Ishikawa (cell line): ENCODE data around the gene ZNF474.

Source experiments
- CEBPB ChIP-seq: IDR thresholded peaks from 2 replicates; pipeline ENCODE4 v1.6.1; 2012
- CREB1 ChIP-seq: IDR thresholded peaks from 2 replicates; pipeline ENCODE4 v1.6.1; 2012; ENCODE audit warnings: low read depth
- EGR1 ChIP-seq: IDR thresholded peaks from 2 replicates; pipeline ENCODE4 v1.6.1; 2012
- EP300 ChIP-seq: IDR thresholded peaks from 2 replicates; pipeline ENCODE4 v1.6.1; 2012; ENCODE audit warnings: borderline replicate concordance
- FOXM1 ChIP-seq: IDR thresholded peaks from 2 replicates; pipeline ENCODE4 v1.6.1; 2012; ENCODE audit warnings: low read depth, borderline replicate concordance
- NFIC ChIP-seq: IDR thresholded peaks from 2 replicates; pipeline ENCODE4 v1.6.1; 2012
- RAD21 ChIP-seq: IDR thresholded peaks from 2 replicates; pipeline ENCODE4 v1.6.1; 2012; ENCODE audit warnings: low read depth
- TAF1 ChIP-seq: IDR thresholded peaks from 2 replicates; pipeline ENCODE4 v1.6.1; 2012; ENCODE audit warnings: low read depth, mild to moderate bottlenecking
- TCF12 ChIP-seq: IDR thresholded peaks from 2 replicates; pipeline ENCODE4 v1.6.1; 2012; ENCODE audit warnings: low read depth
- TEAD4 ChIP-seq: IDR thresholded peaks from 2 replicates; pipeline ENCODE4 v1.6.1; 2012
- YY1 ChIP-seq: IDR thresholded peaks from 2 replicates; pipeline ENCODE4 v1.6.1; 2012; ENCODE audit warnings: low read depth
- ZBTB7A ChIP-seq: IDR thresholded peaks from 2 replicates; pipeline ENCODE4 v1.6.1; 2012; ENCODE audit warnings: low read depth
- TF ChIP-seq, protein P1 (sequence below): IDR thresholded peaks from 2 replicates; pipeline ENCODE4 v1.6.1; 2012
- TF ChIP-seq, protein P2 (sequence below): IDR thresholded peaks from 2 replicates; pipeline ENCODE4 v1.6.1; 2012
- TF ChIP-seq, protein P3 (sequence below): IDR thresholded peaks from 2 replicates; pipeline ENCODE4 v1.6.1; 2012; ENCODE audit warnings: low read depth, mild to moderate bottlenecking

Gene ZNF474

DNA sequence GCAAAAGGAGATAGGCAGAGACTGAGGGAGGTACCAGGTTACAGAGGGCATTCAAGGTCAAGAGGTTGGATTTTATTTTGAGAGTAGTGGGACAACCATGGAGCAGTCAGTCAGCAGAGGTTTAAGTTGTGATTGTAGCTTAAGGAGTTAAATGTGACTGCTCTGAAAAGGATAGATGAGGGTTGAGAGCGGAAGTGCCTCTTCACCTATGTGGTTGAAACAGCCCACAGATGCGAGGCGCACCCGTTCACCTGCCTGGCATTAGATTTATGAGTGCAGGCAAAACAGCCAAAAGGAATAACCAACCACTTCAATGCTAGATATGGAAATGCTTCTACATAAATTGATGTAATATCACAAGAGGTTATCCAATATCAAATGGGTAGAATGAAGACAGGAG lies 8.4 kb downstream of the ZNF474 start:
- TF ChIP-seq RAD21 (no peak), YY1 (no peak), EP300 (no peak), NFIC (no peak), TAF1 (no peak)

DNA sequence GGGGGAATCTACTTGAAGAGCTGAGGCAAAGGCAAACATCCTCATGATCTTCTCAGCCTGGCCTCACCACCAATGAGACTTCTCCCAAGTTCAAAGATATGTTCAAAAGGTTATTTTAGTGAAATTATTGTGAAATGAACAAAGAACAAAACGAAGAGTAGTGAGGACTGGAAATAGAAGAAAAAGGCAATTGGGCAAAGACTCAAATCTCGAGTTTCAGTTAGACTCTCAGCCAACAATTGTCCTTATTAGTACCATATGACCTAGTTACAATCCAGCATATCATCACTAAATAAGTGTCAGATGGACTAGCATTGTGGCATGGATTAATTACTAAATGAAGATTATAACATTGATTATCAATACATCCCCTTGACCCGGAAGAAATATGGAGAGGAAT lies 9.0 kb downstream of the ZNF474 start:
- TF ChIP-seq FOXM1 (no peak), TCF12 (no peak), CREB1 (no peak), EP300 (no peak), RAD21 (no peak), YY1 (no peak)
- TF ChIP-seq, protein P1, sequence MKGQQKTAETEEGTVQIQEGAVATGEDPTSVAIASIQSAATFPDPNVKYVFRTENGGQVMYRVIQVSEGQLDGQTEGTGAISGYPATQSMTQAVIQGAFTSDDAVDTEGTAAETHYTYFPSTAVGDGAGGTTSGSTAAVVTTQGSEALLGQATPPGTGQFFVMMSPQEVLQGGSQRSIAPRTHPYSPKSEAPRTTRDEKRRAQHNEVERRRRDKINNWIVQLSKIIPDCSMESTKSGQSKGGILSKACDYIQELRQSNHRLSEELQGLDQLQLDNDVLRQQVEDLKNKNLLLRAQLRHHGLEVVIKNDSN = no peak

DNA sequence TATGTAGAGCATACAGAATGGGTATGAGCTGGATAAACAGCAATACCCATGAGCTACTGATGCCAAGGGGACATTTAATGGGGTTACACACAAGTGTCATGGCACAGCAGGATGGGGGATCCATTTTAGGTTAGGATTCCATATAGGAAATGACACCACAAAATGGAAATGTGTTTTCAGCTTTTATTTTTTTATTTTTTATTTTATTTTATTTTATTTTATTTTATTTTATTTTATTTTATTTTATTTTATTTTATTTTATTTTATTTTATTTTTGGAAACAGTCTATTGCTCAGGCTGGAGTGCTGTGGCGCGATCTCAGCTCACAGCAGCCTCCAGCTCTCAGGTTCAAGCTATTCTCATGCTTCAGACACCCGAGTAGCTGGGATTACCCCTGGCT lies 11.6 kb downstream of the ZNF474 start:
- TF ChIP-seq TEAD4 = no peak
- no peak for TF ChIP-seq NFIC
- no peak for TF ChIP-seq TCF12
- no peak for TF ChIP-seq CREB1
- no peak for TF ChIP-seq TAF1
- TF ChIP-seq YY1 = no peak
- TF ChIP-seq, protein P2, sequence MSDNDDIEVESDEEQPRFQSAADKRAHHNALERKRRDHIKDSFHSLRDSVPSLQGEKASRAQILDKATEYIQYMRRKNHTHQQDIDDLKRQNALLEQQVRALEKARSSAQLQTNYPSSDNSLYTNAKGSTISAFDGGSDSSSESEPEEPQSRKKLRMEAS = no peak
- no peak for TF ChIP-seq EP300
- TF ChIP-seq RAD21 = no peak

DNA sequence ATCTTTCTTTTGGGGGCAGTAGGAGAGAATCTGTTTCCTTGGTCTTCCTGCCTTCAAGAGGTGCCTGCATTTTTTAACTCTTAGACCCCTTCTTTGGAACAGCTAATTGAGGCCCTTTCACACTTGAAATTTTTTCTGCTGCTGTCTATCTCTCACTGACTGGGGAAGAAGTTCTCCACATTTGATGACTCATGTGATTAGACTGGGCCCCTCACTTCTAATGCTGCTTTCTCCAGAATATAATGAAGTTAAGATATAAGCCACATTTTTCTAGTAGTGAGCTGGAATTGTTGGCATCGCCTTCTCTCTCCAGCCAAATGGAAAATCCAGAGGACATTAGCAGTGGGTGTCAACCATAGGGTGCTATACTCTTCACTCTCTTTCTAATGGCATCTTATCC lies 12.4 kb downstream of the ZNF474 start:
- no peak for TF ChIP-seq CEBPB
- TF ChIP-seq EGR1 = no peak
- no peak for TF ChIP-seq TEAD4
- no peak for TF ChIP-seq FOXM1
- TF ChIP-seq, protein P1 = no peak
- TF ChIP-seq RAD21 = no peak
- TF ChIP-seq EP300 = no peak
- no peak for TF ChIP-seq TCF12
- TF ChIP-seq, protein P3, sequence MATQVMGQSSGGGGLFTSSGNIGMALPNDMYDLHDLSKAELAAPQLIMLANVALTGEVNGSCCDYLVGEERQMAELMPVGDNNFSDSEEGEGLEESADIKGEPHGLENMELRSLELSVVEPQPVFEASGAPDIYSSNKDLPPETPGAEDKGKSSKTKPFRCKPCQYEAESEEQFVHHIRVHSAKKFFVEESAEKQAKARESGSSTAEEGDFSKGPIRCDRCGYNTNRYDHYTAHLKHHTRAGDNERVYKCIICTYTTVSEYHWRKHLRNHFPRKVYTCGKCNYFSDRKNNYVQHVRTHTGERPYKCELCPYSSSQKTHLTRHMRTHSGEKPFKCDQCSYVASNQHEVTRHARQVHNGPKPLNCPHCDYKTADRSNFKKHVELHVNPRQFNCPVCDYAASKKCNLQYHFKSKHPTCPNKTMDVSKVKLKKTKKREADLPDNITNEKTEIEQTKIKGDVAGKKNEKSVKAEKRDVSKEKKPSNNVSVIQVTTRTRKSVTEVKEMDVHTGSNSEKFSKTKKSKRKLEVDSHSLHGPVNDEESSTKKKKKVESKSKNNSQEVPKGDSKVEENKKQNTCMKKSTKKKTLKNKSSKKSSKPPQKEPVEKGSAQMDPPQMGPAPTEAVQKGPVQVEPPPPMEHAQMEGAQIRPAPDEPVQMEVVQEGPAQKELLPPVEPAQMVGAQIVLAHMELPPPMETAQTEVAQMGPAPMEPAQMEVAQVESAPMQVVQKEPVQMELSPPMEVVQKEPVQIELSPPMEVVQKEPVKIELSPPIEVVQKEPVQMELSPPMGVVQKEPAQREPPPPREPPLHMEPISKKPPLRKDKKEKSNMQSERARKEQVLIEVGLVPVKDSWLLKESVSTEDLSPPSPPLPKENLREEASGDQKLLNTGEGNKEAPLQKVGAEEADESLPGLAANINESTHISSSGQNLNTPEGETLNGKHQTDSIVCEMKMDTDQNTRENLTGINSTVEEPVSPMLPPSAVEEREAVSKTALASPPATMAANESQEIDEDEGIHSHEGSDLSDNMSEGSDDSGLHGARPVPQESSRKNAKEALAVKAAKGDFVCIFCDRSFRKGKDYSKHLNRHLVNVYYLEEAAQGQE = no peak

DNA sequence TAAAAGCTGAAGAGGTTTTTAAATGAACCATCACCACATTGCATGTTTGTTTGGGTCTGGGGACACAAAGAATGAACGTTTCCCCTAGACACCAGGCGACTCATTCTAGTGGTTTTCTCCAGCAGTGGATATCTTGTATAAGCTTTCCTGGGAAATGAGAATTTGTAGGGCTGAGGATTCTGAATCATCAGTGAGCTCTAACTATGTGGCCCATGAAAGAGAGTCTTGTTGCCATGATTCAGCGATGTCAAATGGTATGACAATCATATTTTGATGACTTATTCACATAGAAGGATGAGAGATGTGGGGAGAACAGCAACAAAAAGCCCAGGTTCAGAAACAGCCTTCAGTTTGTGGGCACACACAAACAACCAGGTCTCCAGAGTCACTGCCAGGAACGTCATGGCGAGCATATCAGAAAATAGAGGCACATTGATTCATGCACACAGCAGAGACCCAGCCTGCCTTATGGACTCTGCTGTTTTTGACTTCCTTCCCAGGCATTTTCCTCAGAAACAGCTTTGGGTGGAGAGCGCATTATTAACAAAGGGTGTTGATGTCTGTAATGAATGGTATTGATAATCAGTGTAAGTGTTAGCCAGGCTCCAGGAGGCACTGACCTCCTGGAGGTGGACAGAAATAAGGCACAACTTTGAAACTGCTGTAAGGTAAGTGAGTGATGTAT lies 13.3 kb downstream of the ZNF474 start:
- TF ChIP-seq CREB1 (no peak), YY1 (no peak), TCF12 (no peak), TAF1 (no peak), CEBPB (no peak), NFIC (no peak), FOXM1 (no peak)
- TF ChIP-seq, protein P3 = no peak

DNA sequence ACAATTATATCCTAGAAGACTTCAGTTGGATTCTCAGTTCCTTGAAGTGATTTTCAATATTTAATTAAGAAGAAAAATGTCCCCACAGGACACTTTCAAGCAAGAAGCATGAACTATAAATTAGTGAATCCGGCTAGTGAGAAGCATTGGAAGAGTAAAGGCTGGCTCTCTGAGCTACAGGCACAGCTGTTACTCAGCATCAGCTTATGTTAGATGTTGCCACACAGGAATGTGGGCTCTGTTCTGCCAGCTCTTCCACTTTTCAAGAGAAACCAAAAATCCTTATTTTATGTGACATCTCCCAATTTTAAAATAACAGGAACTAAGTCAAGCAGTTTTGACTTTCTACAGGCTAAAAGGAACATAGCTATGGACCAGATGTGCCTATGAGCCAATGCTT lies 14.9 kb downstream of the ZNF474 start:
- TF ChIP-seq CREB1 = no peak
- TF ChIP-seq TAF1 = no peak
- TF ChIP-seq, protein P3 = no peak
- no peak for TF ChIP-seq FOXM1
- no peak for TF ChIP-seq TCF12
- no peak for TF ChIP-seq EP300
- TF ChIP-seq, protein P1 = no peak
- TF ChIP-seq YY1 = no peak
- TF ChIP-seq EGR1 = no peak
- TF ChIP-seq ZBTB7A = no peak
- TF ChIP-seq TEAD4 = no peak
- TF ChIP-seq, protein P2 = no peak
- TF ChIP-seq NFIC = no peak
- TF ChIP-seq CEBPB = no peak
- TF ChIP-seq RAD21 = no peak
